CD14-positive monocyte (primary cell): ENCODE data around the gene SCN2B. TPM values are rescaled to one million over a fixed set of nuclear protein-coding genes. Genes with fewer than 3 reads are reported as not detected.
A peak's percentile ranks its signal among the peaks of the same experiment; 100 is the strongest.

ENCODE experiments used
- DNase-seq, 3 donors: peaks; one replicate each; pipeline ENCODE4 v3.0.0-alpha.2; 2011 to 2022
- H2AFZ ChIP-seq: 2 replicates; pipeline ENCODE4 v1.6.0; 2012; ENCODE audit warnings: mild to moderate bottlenecking, low read depth, low read length, inconsistent platforms; ENCODE audit not compliant: insufficient read depth, poor library complexity, severe bottlenecking
- H3K27ac ChIP-seq, 2 donors: 1 replicate in 1 of 2; 2 replicates in 1 of 2; pipeline ENCODE4 v1.5.1; 2012 to 2013; ENCODE audit warnings: low read length in 2 of 2, control low read depth in 1 of 2, inconsistent platforms in 1 of 2, low read depth in 1 of 2, mild to moderate bottlenecking in 1 of 2
- H3K27me3 ChIP-seq, 2 donors: one replicate each; pipeline versions ENCODE4 v1.6.0 to v1.6.1; 2011 to 2013; ENCODE audit warnings: low read length in 2 of 2; ENCODE audit not compliant: control insufficient read depth in 2 of 2, insufficient read depth in 2 of 2
- H3K36me3 ChIP-seq, 2 donors: replicated peaks in 1 of 2; 1 replicate in 1 of 2; 2 replicates in 1 of 2; pipeline versions ENCODE4 v1.5.1 to v1.6.1; 2012 to 2013; ENCODE audit warnings: low read length in 2 of 2, control low read depth in 1 of 2, inconsistent platforms in 1 of 2, mild to moderate bottlenecking in 1 of 2; ENCODE audit not compliant: insufficient read depth in 2 of 2, control insufficient read depth in 1 of 2
- H3K4me1 ChIP-seq, 2 donors: 1 replicate in 1 of 2; 2 replicates in 1 of 2; pipeline versions ENCODE4 v1.5.1 to v1.6.1; 2012 to 2013; ENCODE audit warnings: low read length in 2 of 2, control low read depth in 1 of 2, inconsistent platforms in 1 of 2, mild to moderate bottlenecking in 1 of 2, moderate library complexity in 1 of 2; ENCODE audit not compliant: insufficient read depth in 2 of 2, control insufficient read depth in 1 of 2
- H3K4me2 ChIP-seq: replicated peaks from 2 replicates; pipeline ENCODE3; 2012; ENCODE audit warnings: low read length, moderate library complexity, mild to moderate bottlenecking; ENCODE audit not compliant: poor library complexity, severe bottlenecking; ENCODE audit errors: extremely low read depth
- H3K4me3 ChIP-seq, 3 experiments: fragments of 200-600 bp in 1 of 3; sonication (generic) in 1 of 3; replicated peaks in 1 of 3; 1 replicate in 2 of 3; 2 replicates in 1 of 3; pipeline ENCODE4 v1.5.1; 2011 to 2013; ENCODE audit warnings: low read length in 3 of 3, mild to moderate bottlenecking in 3 of 3, control low read depth in 2 of 3, low read depth in 2 of 3, inconsistent platforms in 1 of 3, moderate library complexity in 1 of 3
- H3K79me2 ChIP-seq: 2 replicates; pipeline ENCODE4 v1.6.0; 2012; ENCODE audit warnings: mild to moderate bottlenecking, control low read depth, inconsistent platforms, low read length, moderate library complexity; ENCODE audit not compliant: insufficient read depth
- H3K9ac ChIP-seq: 2 replicates; pipeline ENCODE4 v1.6.0; 2017; ENCODE audit warnings: low read length, mild to moderate bottlenecking; ENCODE audit not compliant: insufficient read depth, poor library complexity, severe bottlenecking
- H3K9me3 ChIP-seq, 2 donors: replicated peaks in 1 of 2; 1 replicate in 1 of 2; 2 replicates in 1 of 2; pipeline versions ENCODE4 v1.5.1 to v1.6.1; 2012 to 2013; ENCODE audit warnings: low read length in 2 of 2, control low read depth in 1 of 2; ENCODE audit not compliant: control insufficient read depth in 1 of 2, insufficient read depth in 1 of 2
- H4K20me1 ChIP-seq: 2 replicates; pipeline ENCODE4 v1.6.0; 2012; ENCODE audit warnings: mild to moderate bottlenecking, low read length, control low read depth, moderate library complexity; ENCODE audit not compliant: insufficient read depth
- H3K27ac Mint-ChIP-seq, 7 donors: one replicate each; pipeline ENCODE4 v1.8.0; 2020; ENCODE audit warnings: mild to moderate bottlenecking in 7 of 7, mixed read lengths in 7 of 7, moderate library complexity in 6 of 7, inconsistent platforms in 2 of 7
- H3K27me3 Mint-ChIP-seq, 3 donors: one replicate each; pipeline ENCODE4 v1.8.0; 2021 to 2022; ENCODE audit warnings: low read depth in 3 of 3, mild to moderate bottlenecking in 3 of 3, mixed read lengths in 3 of 3, moderate library complexity in 3 of 3, inconsistent platforms in 1 of 3
- H3K36me3 Mint-ChIP-seq, 2 donors: one replicate each; pipeline ENCODE4 v1.8.0; 2020; ENCODE audit warnings: mixed read lengths in 2 of 2, inconsistent platforms in 1 of 2, mild to moderate bottlenecking in 1 of 2
- H3K4me1 Mint-ChIP-seq: one replicate; pipeline ENCODE4 v1.8.0; 2020; ENCODE audit warnings: mild to moderate bottlenecking, mixed read lengths
- H3K4me3 Mint-ChIP-seq, 2 donors: one replicate each; pipeline ENCODE4 v1.8.0; 2020; ENCODE audit warnings: mild to moderate bottlenecking in 2 of 2, mixed read lengths in 2 of 2, moderate library complexity in 1 of 2
- H3K9me3 Mint-ChIP-seq, 7 donors: one replicate each; pipeline ENCODE4 v1.8.0; 2020 to 2022; ENCODE audit warnings: mixed read lengths in 7 of 7, mild to moderate bottlenecking in 6 of 7, moderate library complexity in 6 of 7, inconsistent platforms in 2 of 7
- CTCF ChIP-seq: fragments of 200-600 bp; IDR thresholded peaks from one replicate; pipeline ENCODE4 v1.8.0; 2022; ENCODE audit warnings: antibody characterized with exemption, mild to moderate bottlenecking
- WGBS: methylation state at CpG from one replicate; pipeline ENCODE4 v1.1.5; 2013; ENCODE audit warnings: missing lambda C conversion rate; ENCODE audit not compliant: insufficient coverage; 5-methylcytosine and 5-hydroxymethylcytosine counted together
- intact Hi-C, 2 donors: fragments of 100-400 bp; cut with micrococcal nuclease; formaldehyde crosslinking; loops; one replicate each; pipeline versions ENCODE4 v1.15.0 to v1.15.1; 2023
- polyA plus RNA-seq, 3 donors: library from polyadenylated mRNA; depleted of rRNA in 1 of 3; unstranded in 2 of 3; stranded (reverse) in 1 of 3; fragments of 300-500 nt in 2 of 3; fragments of >200 nt in 1 of 3; fragmentation: Illumina TruSeq in 2 of 3; gene quantifications; 1 replicate in 2 of 3; 2 replicates in 1 of 3; pipeline ENCODE4 v1.2.3, GENCODE V29; 2012 to 2021

The SCN2B gene
- polyA plus RNA-seq, 3 donors, result 0.01 TPM; not detected in 2

- intact Hi-C loops, result loop anchor here in 1 of 2 donors (2.0 to 10.0 kb wide), 2 partner anchors 13 to 71 kb away; no protein-coding TSS in a partner anchor
- no peaks in the 10 kb centered on the region for H3K27me3 ChIP-seq
- H3K4me3 Mint-ChIP-seq, result peak overlapping the region; percentile 31 to 83
- peak overlapping the region in 1 of 3 experiments; percentile 82 for H3K4me3 ChIP-seq
- no peak for DNase-seq
- H3K36me3 ChIP-seq, result peaks cover 23 to 44% of the 10 kb centered on the region in 2 donors
- H3K27ac ChIP-seq, result peak overlapping the region; percentile 73 to 82
- H3K27ac Mint-ChIP-seq, result peak overlapping the region; percentile 88 to 95 (median 95)
- peaks cover 95% of the 10 kb centered on the region for H3K79me2 ChIP-seq
- H3K9me3 ChIP-seq, result no peaks in the 10 kb centered on the region
- H3K9ac ChIP-seq, result no peak overlapping the region
- 88% methylated on average over 3 of the region's 7 CpGs for WGBS
- no peak overlapping the region for H2AFZ ChIP-seq
- TF ChIP-seq CTCF, result no peak
- H3K4me1 Mint-ChIP-seq, result peaks cover 97% of the 10 kb centered on the region
- peaks cover 0 to 2% (median 0%) of the 10 kb centered on the region in 7 donors for H3K9me3 Mint-ChIP-seq
- H3K36me3 Mint-ChIP-seq, result peaks cover 63 to 81% of the 10 kb centered on the region in 2 donors
- H3K4me2 ChIP-seq, result peak overlapping the region; percentile 78
- H4K20me1 ChIP-seq, result peaks cover 12% of the 10 kb centered on the region
- peaks cover 0 to 3% (median 1%) of the 10 kb centered on the region in 3 donors for H3K27me3 Mint-ChIP-seq
- H3K4me1 ChIP-seq, result peaks cover 94 to 100% of the 10 kb centered on the region in 2 donors
These were observed 39.3 kb upstream of the SCN2B start for GRCh38 chr11:118215765-118216164.

- Histone ChIP-seq H3K4me3 (peak overlapping the region in 1 of 3 experiments; percentile 82), H3K79me2 (peaks cover 95% of the 10 kb centered on the region), H3K9me3 (no peaks in the 10 kb centered on the region), H3K9ac (no peak overlapping the region), H4K20me1 (peaks cover 7% of the 10 kb centered on the region), H3K27me3 (no peaks in the 10 kb centered on the region), H3K36me3 (peaks cover 28 to 44% of the 10 kb centered on the region in 2 donors), H3K27ac (peak overlapping the region; percentile 73 to 82), H3K4me1 (peaks cover 92 to 100% of the 10 kb centered on the region in 2 donors), H3K4me2 (peak overlapping the region; percentile 78), H2AFZ (no peak overlapping the region)
- peaks cover 0 to 2% (median 0%) of the 10 kb centered on the region in 7 donors for H3K9me3 Mint-ChIP-seq
- peaks cover 0 to 3% (median 1%) of the 10 kb centered on the region in 3 donors for H3K27me3 Mint-ChIP-seq
- TF ChIP-seq CTCF, result no peak
- DNase-seq, result peak in 1 of 3 donors; percentile 50
- peaks cover 97% of the 10 kb centered on the region for H3K4me1 Mint-ChIP-seq
- peak overlapping the region in 1 of 2 donors; percentile 83 for H3K4me3 Mint-ChIP-seq
- intact Hi-C loops, result loop anchor here in 1 of 2 donors (2.0 to 10.0 kb wide), 2 partner anchors 14 to 70 kb away; no protein-coding TSS in a partner anchor
- H3K36me3 Mint-ChIP-seq, result peaks cover 66 to 81% of the 10 kb centered on the region in 2 donors
- WGBS, result no CpG with 5 or more reads among the region's 3 CpGs
- peak overlapping the region; percentile 88 to 95 (median 95) for H3K27ac Mint-ChIP-seq
These were observed 38.8 kb upstream of the SCN2B start for GRCh38 chr11:118215262-118215661.
